GM12801 (cell line): ENCODE data around the gene SMPD3.

Experiments
- CTCF ChIP-seq: IDR thresholded peaks from one replicate; pipeline ENCODE4 v1.5.1; 2011; ENCODE audit warnings: control low read depth; ENCODE audit not compliant: insufficient read length; ENCODE audit errors: extremely low read depth

Gene SMPD3

GRCh38 chr16:68324780-68325357 is 123.4 kb downstream of the SMPD3 start:
- no peak for TF ChIP-seq CTCF

GRCh38 chr16:68324336-68324735 is 124.0 kb downstream of the SMPD3 start:
- TF ChIP-seq CTCF, result no peak

- TF ChIP-seq CTCF, result no peak
Measured at GRCh38 chr16:68319185-68319908, 129.0 kb downstream of the SMPD3 start.

- TF ChIP-seq CTCF, result no peak
Measured at GRCh38 chr16:68313116-68313515, 135.2 kb downstream of the SMPD3 start.

- TF ChIP-seq CTCF, result no peak
Measured at GRCh38 chr16:68310774-68311511, 137.4 kb downstream of the SMPD3 start, which contains the start of the genes PRMT7 and SLC7A6OS. PRMT7 (plus strand) TSS chr16:68311019; CDS start chr16:68315980, 4,961 bp downstream. SLC7A6OS (minus strand) TSS chr16:68310946; CDS start chr16:68310926, 20 bp downstream.

- no peak for TF ChIP-seq CTCF
Measured at GRCh38 chr16:68310437-68310773, 137.9 kb downstream of the SMPD3 start.

GRCh38 chr16:68309799-68310198 is 138.5 kb downstream of the SMPD3 start:
- TF ChIP-seq CTCF, result no peak
